Endothelial cell of umbilical vein (primary cell): ENCODE results near the gene ZNF440. TPM values are rescaled to one million over a fixed set of nuclear protein-coding genes. Genes with fewer than 3 reads are reported as not detected.
"Not testable (repeated sequence)": the region's sequence is repeated elsewhere in the genome, so short reads cannot be mapped to it uniquely, and the experiment has no call there.

Source experiments
- BruUV-seq: library from RNA; stranded (reverse); fragments of 400-500 nt; replicated peaks from 2 replicates; lab custom pipeline; 2021; lab: Mats Ljungman, UMichigan
- CTCF ChIA-PET: fragments of 300-600, 350-600 bp; sonication (Branson Sonifier 250); formaldehyde crosslinking; loops from one replicate; lab custom pipeline; 2021; ENCODE audit warnings: antibody characterized with exemption, inconsistent platforms; lab: Charles Lee
- POLR2A ChIA-PET: fragments of 300-600, 350-600 bp; sonication (Branson Sonifier 250); formaldehyde crosslinking; loops from one replicate; lab custom pipeline; 2021; ENCODE audit warnings: antibody characterized with exemption, inconsistent platforms; lab: Charles Lee
- DNase-seq: peaks from one replicate; pipeline ENCODE4 v3.0.0-alpha.2; 2011; ENCODE audit warnings: low read depth, low spot score
- FAIRE-seq: peaks from 2 replicates; lab custom pipeline; 2011; peaks lifted over from hg19 to GRCh38; lab: Jason Lieb, UNC
- H2AFZ ChIP-seq: 2 replicates; pipeline ENCODE4 v1.6.0; 2012; ENCODE audit warnings: low read depth, low read length, control low read depth, inconsistent platforms
- H3K27ac ChIP-seq: 2 replicates; pipeline ENCODE4 v1.5.1; 2011; ENCODE audit warnings: low read depth, mild to moderate bottlenecking, control low read depth, low read length, moderate library complexity; ENCODE audit not compliant: insufficient read depth
- H3K27me3 ChIP-seq, 2 experiments: 2 replicates each; pipeline versions ENCODE4 v1.6.0 to v1.6.1; 2011; ENCODE audit warnings: low read length in 2 of 2, mixed read lengths in 1 of 2; ENCODE audit not compliant: control insufficient read depth in 2 of 2, insufficient read depth in 2 of 2
- H3K36me3 ChIP-seq, 2 experiments: 2 replicates in 1 of 2; 3 replicates in 1 of 2; pipeline ENCODE4 v1.5.1; 2011; ENCODE audit warnings: low read length in 2 of 2, mild to moderate bottlenecking in 1 of 2, moderate library complexity in 1 of 2; ENCODE audit not compliant: control insufficient read depth in 2 of 2, insufficient read depth in 2 of 2; ENCODE audit errors: extremely low read depth in 1 of 2
- H3K4me1 ChIP-seq: 3 replicates; pipeline ENCODE4 v1.5.1; 2011; ENCODE audit warnings: mild to moderate bottlenecking, low read length; ENCODE audit not compliant: control insufficient read depth, insufficient read depth; ENCODE audit errors: extremely low read depth
- H3K4me2 ChIP-seq: 2 replicates; pipeline ENCODE4 v1.6.1; 2011; ENCODE audit warnings: low read length, control low read depth, mixed read lengths; ENCODE audit not compliant: insufficient read depth
- H3K4me3 ChIP-seq, 3 experiments: fragments of 200-600 bp in 1 of 3; sonication (generic), shearing (Covaris generic) in 1 of 3; replicated peaks in 1 of 3; 2 replicates each; pipeline ENCODE4 v1.5.1; 2011 to 2016; ENCODE audit warnings: control low read depth in 3 of 3, low read length in 3 of 3, mild to moderate bottlenecking in 2 of 3, inconsistent platforms in 1 of 3, low read depth in 1 of 3, moderate library complexity in 1 of 3; ENCODE audit not compliant: insufficient read depth in 1 of 3
- H3K79me2 ChIP-seq: 2 replicates; pipeline ENCODE4 v1.6.0; 2012; ENCODE audit warnings: low read length, inconsistent platforms; ENCODE audit not compliant: control insufficient read depth, insufficient read depth
- H3K9ac ChIP-seq: replicated peaks from 2 replicates; pipeline ENCODE3; 2011; ENCODE audit warnings: low read length, control low read depth; ENCODE audit not compliant: insufficient read depth; ENCODE audit errors: extremely low read depth
- H3K9me1 ChIP-seq: replicated peaks from 3 replicates; pipeline ENCODE4 v1.6.0; 2011; ENCODE audit warnings: mild to moderate bottlenecking, low read length; ENCODE audit not compliant: control insufficient read depth, insufficient read depth; ENCODE audit errors: extremely low read depth
- H3K9me3 ChIP-seq: replicated peaks from 2 replicates; pipeline ENCODE4 v1.5.1; 2012; ENCODE audit warnings: low read length, inconsistent platforms; ENCODE audit not compliant: control insufficient read depth, insufficient read depth
- H4K20me1 ChIP-seq: replicated peaks from 2 replicates; pipeline ENCODE3; 2011; ENCODE audit warnings: mild to moderate bottlenecking, low read length; ENCODE audit not compliant: control insufficient read depth, insufficient read depth; ENCODE audit errors: extremely low read depth
- POLR2AphosphoS5 ChIP-seq: IDR thresholded peaks from 2 replicates; pipeline ENCODE4 v1.6.1; 2012; ENCODE audit warnings: low read depth, mild to moderate bottlenecking, control low read depth, low read length, moderate library complexity; ENCODE audit not compliant: insufficient read depth
- dilution Hi-C: fragments of 300-500 bp; cut with MboI; formaldehyde crosslinking; loops from one replicate; pipeline ENCODE4 v1.15.0; 2019; ENCODE audit warnings: low sequenced_read_pairs; ENCODE audit not compliant: extremely low pct_ligation_motif_present
- intact Hi-C: fragments of 100-400 bp; cut with micrococcal nuclease; formaldehyde crosslinking; loops from one replicate; pipeline ENCODE4 v1.10.0; 2022
- polyA plus RNA-seq, 4 experiments: library from polyadenylated mRNA; depleted of rRNA in 3 of 4; stranded (reverse) in 3 of 4; unstranded in 1 of 4; fragments of >200 nt; gene quantifications; 2 replicates each; pipeline versions ENCODE4 v1.2.1 to v1.2.3, GENCODE V29; 2011 to 2012; ENCODE audit warnings: missing spikeins in 1 of 4
- total RNA-seq: library from RNA; stranded (reverse); gene quantifications from 2 replicates; pipeline ENCODE4 v1.2.3, GENCODE V29; 2021
- TF ChIP-seq, protein P1 (sequence below): IDR thresholded peaks from 2 replicates; pipeline ENCODE4 v1.6.1; 2011; ENCODE audit not compliant: insufficient read depth, insufficient read length

ZNF440 gene
- total and polyA plus RNA-seq, 2 donors (not counting 3 experiments of a cell fraction or from before 2014, with no cell fraction given), result 2.2 to 13.3 TPM

DNA sequence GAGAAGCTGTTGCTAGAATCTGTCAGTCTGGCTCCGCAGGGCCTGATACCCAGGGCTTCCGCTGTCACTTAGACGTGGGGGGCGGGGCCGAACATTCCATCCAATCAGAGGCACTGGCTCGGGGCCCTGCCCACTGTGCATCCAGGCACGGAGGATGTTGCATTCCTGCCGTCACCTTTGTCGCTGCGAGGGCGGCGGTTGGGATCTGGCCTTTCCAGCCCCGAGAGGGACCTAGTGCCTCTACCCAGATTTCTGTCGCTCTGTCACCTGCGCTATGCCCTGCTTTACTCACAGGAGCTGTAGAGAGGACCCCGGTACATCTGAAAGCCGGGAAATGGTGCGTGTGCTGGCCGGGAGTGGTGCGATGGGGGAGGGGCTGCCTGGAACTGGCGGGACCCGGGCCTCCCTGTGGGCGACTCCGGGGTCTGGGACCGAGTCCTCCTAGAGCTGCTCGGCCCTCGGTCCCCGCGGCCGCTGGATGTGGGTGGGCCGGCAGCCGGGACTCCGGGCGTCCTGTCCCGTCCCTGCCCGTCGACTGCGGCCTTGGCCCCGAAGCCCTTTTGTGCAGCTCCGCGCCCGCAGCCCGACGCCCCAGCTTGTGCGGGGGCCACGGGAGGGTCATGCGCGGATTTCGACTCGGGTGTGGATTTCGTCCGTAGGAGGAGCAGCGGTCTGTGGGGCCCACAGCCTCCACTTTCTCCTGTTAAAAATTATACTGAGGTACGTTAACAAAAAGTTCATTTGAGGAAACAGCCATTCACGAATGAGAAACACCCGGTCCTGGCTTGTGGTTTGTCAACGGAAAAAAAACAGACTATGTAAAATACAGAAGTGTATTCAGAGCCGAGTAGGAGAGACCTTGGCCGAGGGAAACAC lies 34.8 kb downstream of the ZNF440 start, which contains the start of gene ZNF439:
Gene ZNF439, plus strand, starts transcription at position 133 of the 876 bp plus-strand sequence. Its CDS starts 142 bp downstream, at position 275.
- POLR2A ChIA-PET, result no interaction called here
- Histone ChIP-seq H3K4me2 (no peak within 1 kb of the TSS), H3K4me3 (peak within 1 kb of the TSS in 1 of 3 experiments; percentile 16), H2AFZ (peak within 1 kb of the TSS; percentile 1), H3K27ac (no peak within 1 kb of the TSS), H4K20me1 (no peaks in the 10 kb centered on the region), H3K9ac (no peak within 1 kb of the TSS), H3K9me3 (no peaks in the 10 kb centered on the region), H3K4me1 (no peaks in the 10 kb centered on the region), H3K9me1 (no peaks in the 10 kb centered on the region), H3K79me2 (no peaks in the 10 kb centered on the region), H3K36me3 (no peaks in the 10 kb centered on the region), H3K27me3 (peaks cover 0 to 3% of the 10 kb centered on the region in 2 experiments)
- no peak for TF ChIP-seq POLR2AphosphoS5
- TF ChIP-seq, protein P1, sequence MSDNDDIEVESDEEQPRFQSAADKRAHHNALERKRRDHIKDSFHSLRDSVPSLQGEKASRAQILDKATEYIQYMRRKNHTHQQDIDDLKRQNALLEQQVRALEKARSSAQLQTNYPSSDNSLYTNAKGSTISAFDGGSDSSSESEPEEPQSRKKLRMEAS, result no peak
- no TSS peak for BruUV-seq
- dilution Hi-C loops, result no loop called here
- DNase-seq (peak; percentile 7), FAIRE-seq (no peak)
- CTCF ChIA-PET, result no interaction called here
- intact Hi-C loops, result no loop called here

DNA sequence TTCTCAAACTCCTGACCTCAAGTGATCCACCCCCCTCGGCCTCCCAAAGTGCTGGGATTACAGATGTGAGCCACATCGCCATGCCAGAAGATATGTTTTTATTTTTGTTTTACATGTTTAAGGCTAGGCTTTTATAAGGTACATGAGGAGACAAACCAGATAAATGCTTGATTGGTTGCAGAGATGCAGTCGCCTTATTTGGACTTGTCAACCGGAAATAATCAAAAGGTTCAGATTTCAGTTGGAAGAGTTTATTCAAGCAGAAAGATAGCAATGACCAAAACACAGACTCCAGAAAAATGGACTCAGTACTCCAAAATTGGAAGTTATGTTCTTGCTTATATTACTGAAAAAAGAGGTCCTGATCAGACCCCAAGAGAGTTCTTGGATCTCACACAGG lies 36.2 kb downstream of the ZNF440 start:
- FAIRE-seq, intact Hi-C loops, DNase-seq: not testable (repeated sequence)

More for the DNA sequence above, 36.2 kb downstream of the ZNF440 start:
- H2AFZ ChIP-seq, H3K27me3 ChIP-seq, H3K9me3 ChIP-seq, H3K9me1 ChIP-seq, CTCF ChIA-PET, H3K9ac ChIP-seq, BruUV-seq, H4K20me1 ChIP-seq, H3K4me2 ChIP-seq, H3K36me3 ChIP-seq, POLR2A ChIA-PET, dilution Hi-C loops, H3K27ac ChIP-seq, H3K79me2 ChIP-seq, H3K4me3 ChIP-seq, H3K4me1 ChIP-seq: not testable (repeated sequence)
